Sigmoid colon (tissue), 7 donors: ENCODE data around the gene DGCR2. TPM values are rescaled to one million over a fixed set of nuclear protein-coding genes. Genes with fewer than 3 reads are reported as not detected.

ENCODE experiments used
- DNase-seq: peaks from one replicate; pipeline ENCODE4 v3.0.0-alpha.2; 2019
- H3K27ac ChIP-seq, 4 donors: fragments of 200-600 bp; sonication (generic); one replicate each; pipeline ENCODE4 v1.5.1; 2016 to 2019; ENCODE audit warnings: mild to moderate bottlenecking in 1 of 4
- H3K27me3 ChIP-seq, 3 donors: fragments of 200-600 bp; sonication (generic); one replicate each; pipeline ENCODE4 v1.5.1; 2019; ENCODE audit warnings: mild to moderate bottlenecking in 1 of 3
- H3K36me3 ChIP-seq, 4 donors: fragments of 200-600 bp; sonication (generic); one replicate each; pipeline ENCODE4 v1.5.1; 2016 to 2019
- H3K4me1 ChIP-seq, 4 donors: fragments of 200-600 bp; sonication (generic); one replicate each; pipeline ENCODE4 v1.5.1; 2017 to 2019
- H3K4me3 ChIP-seq, 4 donors: fragments of 200-600 bp; sonication (generic); one replicate each; pipeline ENCODE4 v1.5.1; 2017 to 2019; ENCODE audit warnings: mild to moderate bottlenecking in 2 of 4, moderate library complexity in 1 of 4
- H3K9me3 ChIP-seq, 4 donors: fragments of 200-600 bp in 3 of 4; sonication (generic) in 3 of 4; one replicate each; pipeline versions ENCODE4 v1.5.1 to v1.6.1; 2013 to 2019
- CTCF ChIP-seq, 4 experiments: fragments of 450-650 bp in 3 of 4; fragments of 200-600 bp in 1 of 4; IDR thresholded peaks; one replicate each; pipeline ENCODE4 v1.5.1; 2016 to 2019; ENCODE audit warnings: antibody characterized with exemption in 4 of 4, mild to moderate bottlenecking in 3 of 4, moderate library complexity in 2 of 4
- EP300 ChIP-seq, 4 donors: sonication (generic); formaldehyde crosslinking; IDR thresholded peaks; one replicate each; pipeline ENCODE4 v1.6.1; 2017; ENCODE audit warnings: antibody characterized with exemption in 4 of 4
- POLR2A ChIP-seq, 2 donors: fragments of 450-650 bp; IDR thresholded peaks; one replicate each; pipeline ENCODE4 v1.6.1; 2016; ENCODE audit warnings: antibody characterized with exemption in 2 of 2, mild to moderate bottlenecking in 2 of 2, moderate library complexity in 2 of 2
- POLR2AphosphoS5 ChIP-seq, 4 donors: sonication (generic); formaldehyde crosslinking; IDR thresholded peaks; one replicate each; pipeline ENCODE4 v1.6.1; 2017; ENCODE audit warnings: antibody characterized with exemption in 4 of 4
- WGBS, 2 donors: extraction: QIAGEN DNeasy Blood & Tissue Kit; methylation state at CpG; one replicate each; pipeline ENCODE4 v1.1.7; 2013; 5-methylcytosine and 5-hydroxymethylcytosine counted together
- intact Hi-C: fragments of 100-400 bp; cut with DNase I; formaldehyde crosslinking; loops from one replicate; pipeline ENCODE4 v1.15.1; 2023
- polyA plus RNA-seq, 3 donors: library from polyadenylated mRNA; stranded (reverse); fragments of 200-250 nt; gene quantifications; one replicate each; pipeline ENCODE4 v1.2.3, GENCODE V29; 2013
- total RNA-seq, 4 donors: library from RNA; depleted of rRNA; stranded (reverse); fragments of >200 nt; gene quantifications; one replicate each; pipeline ENCODE4 v1.1.0, GENCODE V29; 2016
- donor health status: healthy with polysubstance abuse.
- donor health status: Bipolar disorder and iron deficiency.
- donor health status: healthy.

Gene DGCR2
- total and polyA plus RNA-seq, 7 donors, result 7.2 to 68.7 (median 31.5) TPM

DNA sequence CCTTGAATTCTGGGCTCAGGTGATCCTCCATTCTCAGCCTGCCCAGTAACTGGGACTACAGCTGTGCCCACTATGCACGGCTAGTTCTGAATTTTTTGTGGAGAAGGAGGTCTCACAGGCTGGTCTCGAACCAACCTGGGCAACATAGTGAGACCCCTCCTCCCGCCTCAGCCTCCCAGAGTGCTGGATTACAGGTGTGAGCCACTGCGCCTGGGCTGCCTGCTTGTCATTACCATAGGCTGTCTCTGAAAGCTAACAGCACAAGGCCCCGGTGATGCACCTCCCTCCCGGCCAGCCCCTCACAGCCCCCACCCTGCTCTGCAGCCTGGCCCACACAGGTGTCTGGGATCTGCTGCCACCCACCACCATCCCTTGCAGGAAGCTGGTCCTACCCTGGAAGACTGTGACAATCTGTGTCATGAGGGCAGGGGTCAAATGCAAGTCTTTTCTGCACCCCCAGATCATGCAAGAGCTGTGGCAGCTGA is 82.4 kb downstream of the DGCR2 start:
- 77 to 93% methylated on average over 6 of the region's 6 CpGs for WGBS, 2 donors
- Histone ChIP-seq H3K27me3 (no peaks in the 10 kb centered on the region), H3K27ac (no peak overlapping the region), H3K4me3 (no peak overlapping the region), H3K4me1 (no peaks in the 10 kb centered on the region), H3K9me3 (no peaks in the 10 kb centered on the region), H3K36me3 (peaks cover 34 to 77% (median 58%) of the 10 kb centered on the region in 4 donors)
- TF ChIP-seq POLR2A (IDR thresholded peaks at IDR 0.05) (no peak), CTCF (IDR thresholded peaks at IDR 0.05) (no peak), EP300 (IDR thresholded peaks at IDR 0.05) (no peak), POLR2AphosphoS5 (IDR thresholded peaks at IDR 0.05) (no peak)
- peak; percentile 30 for DNase-seq
- intact Hi-C loops, result no loop called here

GRCh38 chr22:19039448-19039780 is 82.8 kb downstream of the DGCR2 start:
- Histone ChIP-seq H3K36me3 (peaks cover 32 to 72% (median 55%) of the 10 kb centered on the region in 4 donors), H3K4me1 (no peaks in the 10 kb centered on the region), H3K27ac (no peak overlapping the region), H3K9me3 (no peaks in the 10 kb centered on the region), H3K4me3 (no peak overlapping the region), H3K27me3 (no peaks in the 10 kb centered on the region)
- no peak for TF ChIP-seq CTCF (IDR thresholded peaks at IDR 0.05)
- TF ChIP-seq POLR2AphosphoS5 (IDR thresholded peaks at IDR 0.05), result no peak
- TF ChIP-seq EP300 (IDR thresholded peaks at IDR 0.05), result no peak
- no peak for TF ChIP-seq POLR2A (IDR thresholded peaks at IDR 0.05)
- WGBS, 2 donors, result 82 to 93% methylated on average over 8 of the region's 8 CpGs
- no peak for DNase-seq
- intact Hi-C loops, result no loop called here

DNA sequence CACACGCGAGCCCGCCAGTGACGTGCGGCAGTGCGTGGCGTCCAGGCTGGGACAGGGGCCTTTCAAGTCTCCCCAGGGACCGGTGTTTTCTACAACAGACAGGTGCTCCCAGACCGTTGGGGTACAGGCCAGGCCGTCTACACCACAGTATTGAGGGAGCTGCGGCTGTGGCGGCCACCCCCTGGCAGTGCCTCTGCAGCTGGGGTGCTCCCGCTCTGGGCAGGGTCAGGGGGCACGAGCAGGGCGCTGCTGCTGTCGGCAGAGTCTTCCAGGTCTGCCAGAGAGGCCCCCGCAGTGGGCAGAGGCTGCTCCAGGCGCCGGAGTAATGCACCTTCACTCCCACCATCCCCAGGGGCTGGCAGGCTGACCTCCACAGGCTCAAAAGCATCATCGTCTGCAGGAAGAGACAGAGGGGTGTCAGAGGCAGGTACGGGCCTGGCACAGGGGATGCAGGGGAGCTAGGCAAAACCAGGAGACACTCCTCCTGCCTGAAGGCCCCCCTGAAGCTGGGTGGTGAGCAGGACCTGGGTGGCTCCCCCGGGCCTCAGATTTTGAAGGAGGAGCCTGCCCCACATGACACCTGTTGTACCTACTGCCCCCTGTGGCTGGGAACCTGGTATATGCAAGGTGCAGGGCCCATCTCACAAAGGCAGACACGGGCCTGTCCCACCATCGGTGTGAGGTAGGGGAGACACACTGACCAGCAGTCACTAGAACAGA is 83.3 kb downstream of the DGCR2 start:
- H3K27me3 ChIP-seq, result no peaks in the 10 kb centered on the region
- peaks cover 27 to 67% (median 50%) of the 10 kb centered on the region in 4 donors for H3K36me3 ChIP-seq
- TF ChIP-seq POLR2AphosphoS5 (IDR thresholded peaks at IDR 0.05) (no peak), POLR2A (IDR thresholded peaks at IDR 0.05) (no peak), EP300 (IDR thresholded peaks at IDR 0.05) (no peak), CTCF (IDR thresholded peaks at IDR 0.05) (no peak)
- WGBS, 2 donors, result 92 to 93% methylated on average over 24 of the region's 24 CpGs
- no peak overlapping the region for H3K4me3 ChIP-seq
- no peak overlapping the region for H3K27ac ChIP-seq
- no peaks in the 10 kb centered on the region for H3K9me3 ChIP-seq
- intact Hi-C loops, result no loop called here
- no peaks in the 10 kb centered on the region for H3K4me1 ChIP-seq
- DNase-seq, result peak; percentile 53

GRCh38 chr22:19038164-19038546 is 84.1 kb downstream of the DGCR2 start:
- H3K27ac ChIP-seq, result no peak overlapping the region
- no peak for DNase-seq
- no peak for TF ChIP-seq EP300 (IDR thresholded peaks at IDR 0.05)
- TF ChIP-seq CTCF (IDR thresholded peaks at IDR 0.05), result no peak
- TF ChIP-seq POLR2AphosphoS5 (IDR thresholded peaks at IDR 0.05), result no peak
- no peak for TF ChIP-seq POLR2A (IDR thresholded peaks at IDR 0.05)
- no peaks in the 10 kb centered on the region for H3K4me1 ChIP-seq
- intact Hi-C loops, result no loop called here
- H3K27me3 ChIP-seq, result no peaks in the 10 kb centered on the region
- H3K4me3 ChIP-seq, result no peak overlapping the region
- peaks cover 26 to 60% (median 46%) of the 10 kb centered on the region in 4 donors for H3K36me3 ChIP-seq
- 89 to 93% methylated on average over 5 of the region's 5 CpGs for WGBS, 2 donors
- no peaks in the 10 kb centered on the region for H3K9me3 ChIP-seq
